NCI-H1417 (cell line): ENCODE data around the gene CTPS2.
A peak's percentile ranks its signal among the peaks of the same experiment; 100 is the strongest.

ENCODE experiments used
- DNase-seq, 3 experiments: peaks; one replicate each; lab custom pipeline; 2025; lab: John Stamatoyannopoulos, UW

CTPS2 gene

DNA sequence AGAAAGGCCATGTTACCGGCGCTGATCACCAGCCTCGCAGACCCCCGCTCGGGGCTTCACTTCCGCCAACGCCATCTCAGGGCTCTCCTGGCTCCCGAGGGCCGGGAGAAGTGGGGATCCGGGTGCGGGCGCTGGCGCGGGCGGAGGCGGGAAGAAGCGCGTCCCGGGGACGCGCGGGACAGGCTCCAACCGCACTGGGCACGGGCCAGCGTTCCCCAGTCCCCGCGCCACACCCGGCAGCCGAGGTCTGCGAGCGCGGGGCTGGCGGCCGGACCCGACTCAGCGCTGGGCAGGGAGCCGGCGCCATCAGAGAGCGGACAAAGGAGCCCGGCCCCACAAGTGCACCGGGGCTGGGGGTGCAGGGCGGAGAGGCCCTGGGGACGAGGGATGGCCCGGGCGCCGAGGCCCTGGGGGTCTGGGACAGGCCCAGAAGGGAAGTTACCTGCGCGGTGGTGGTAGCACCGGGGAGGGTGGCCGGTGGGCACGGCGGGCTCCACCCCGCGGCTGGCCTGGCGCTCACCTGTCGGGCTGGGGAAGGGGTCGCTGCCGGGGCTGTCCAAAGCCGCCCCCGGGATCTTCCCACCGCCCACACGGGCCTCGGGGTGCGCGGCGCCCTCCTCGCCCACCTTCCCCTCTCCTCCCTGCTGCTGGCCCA lies 449 bp downstream of the CTPS2 start:
- DNase-seq, result peak in 2 of 3 experiments; percentile 74 to 85

DNA sequence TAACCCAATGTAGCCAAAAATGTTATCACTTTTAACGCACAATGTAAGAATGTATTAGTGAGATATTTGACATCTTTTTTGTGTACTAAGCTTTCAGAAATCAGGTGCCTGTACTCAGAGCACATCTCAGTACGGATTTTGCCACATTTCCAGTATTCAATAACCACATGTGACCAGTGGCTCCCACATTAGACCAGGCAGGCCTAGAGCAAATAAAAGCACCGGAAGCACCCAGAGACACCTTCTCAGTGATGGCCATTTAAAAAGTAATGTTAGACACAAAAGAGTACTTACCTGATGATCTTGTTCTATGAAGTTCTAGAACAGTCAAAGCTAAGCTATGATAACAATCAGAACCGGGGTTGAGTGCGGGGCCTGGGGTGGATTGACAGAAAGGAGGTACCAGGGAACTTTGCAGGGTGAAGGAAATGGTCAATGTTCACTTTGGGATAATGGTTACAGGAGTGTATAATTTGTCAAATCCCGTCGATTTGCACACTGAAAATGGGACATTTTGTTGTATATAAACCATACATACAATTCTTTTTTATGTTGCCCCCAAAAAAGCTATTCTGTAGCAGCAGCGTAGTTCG lies 1.2 kb downstream of the CTPS2 start:
- peak in 1 of 3 experiments; percentile 53 for DNase-seq

DNA sequence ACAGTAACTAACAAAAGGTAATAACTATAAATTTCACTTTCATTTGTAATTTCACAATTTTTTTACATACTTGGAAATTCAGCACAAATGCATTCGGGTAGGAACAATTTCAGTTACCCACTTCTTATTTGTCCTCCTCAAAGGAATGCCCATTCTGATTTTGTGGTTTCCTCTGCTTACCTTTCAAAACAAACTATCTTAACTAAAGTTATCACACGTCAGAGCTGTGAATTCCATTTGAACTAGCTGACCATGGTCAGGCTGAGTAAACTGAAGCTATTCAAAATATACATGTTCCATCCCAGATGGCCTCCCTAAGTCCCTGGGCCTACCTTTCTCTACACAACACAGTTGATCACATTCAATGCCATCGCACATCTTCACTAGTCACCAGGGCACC lies 4.5 kb downstream of the CTPS2 start:
- DNase-seq, result no peak

DNA sequence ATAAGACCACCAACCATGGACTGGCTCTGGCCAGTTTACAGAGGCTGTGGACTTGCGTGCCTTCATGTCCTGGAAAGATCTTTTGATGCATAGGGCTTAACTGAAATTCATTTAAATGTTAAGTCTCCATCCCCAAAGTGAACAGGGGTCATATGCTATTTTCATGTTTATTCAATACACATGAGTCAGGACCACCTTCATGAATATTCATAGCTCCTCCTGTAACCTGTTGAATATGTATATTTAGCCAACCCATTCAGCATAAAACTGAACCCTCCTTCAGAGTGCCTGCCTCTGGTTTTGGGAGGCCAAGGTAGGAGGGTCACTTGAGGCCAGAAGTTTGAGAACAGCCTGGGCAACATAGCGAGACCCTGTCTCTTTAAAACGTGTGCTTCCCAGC lies 7.1 kb downstream of the CTPS2 start:
- no peak for DNase-seq

DNA sequence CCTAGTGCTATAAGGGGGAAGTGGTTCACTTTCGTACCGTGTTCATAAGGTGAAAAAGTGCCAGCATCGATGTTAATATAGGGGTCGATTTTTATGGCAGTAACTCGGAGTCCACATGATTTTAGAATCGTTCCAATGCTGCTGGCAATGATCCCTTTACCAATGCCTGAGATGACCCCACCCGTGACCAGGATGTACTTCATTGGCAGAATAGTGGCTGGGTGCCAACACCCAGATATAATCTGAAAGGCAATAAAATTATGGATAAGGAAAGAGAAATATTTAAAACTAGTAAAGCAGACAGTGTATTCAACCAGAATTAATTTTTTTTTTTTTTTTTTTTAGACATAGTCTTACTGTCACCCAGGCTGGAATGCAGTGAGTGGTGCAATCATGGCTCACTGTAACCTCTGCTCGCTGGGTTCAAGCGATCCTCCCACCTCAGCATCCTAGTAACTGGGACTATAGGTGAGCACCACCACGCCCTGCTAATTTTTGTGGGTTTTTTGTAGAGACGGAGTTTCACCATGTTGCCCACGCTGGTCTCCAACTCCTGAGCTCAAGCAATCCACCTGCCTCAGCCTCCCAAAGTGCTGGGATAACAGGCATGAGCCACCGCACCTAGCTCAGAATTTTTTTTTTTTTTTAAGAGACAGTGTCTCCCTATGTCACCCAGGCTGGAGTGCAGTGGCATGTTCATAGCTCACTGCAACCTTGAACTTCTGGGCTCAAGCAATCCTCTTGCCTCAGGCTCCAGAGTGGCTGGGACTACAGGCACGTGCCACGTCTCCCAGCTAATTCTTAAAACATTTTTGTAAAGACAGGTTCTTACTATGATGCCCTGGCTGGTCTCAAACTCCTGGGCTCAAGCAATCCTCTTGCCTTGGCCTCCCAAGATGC lies 9.5 kb downstream of the CTPS2 start:
- DNase-seq, result no peak

DNA sequence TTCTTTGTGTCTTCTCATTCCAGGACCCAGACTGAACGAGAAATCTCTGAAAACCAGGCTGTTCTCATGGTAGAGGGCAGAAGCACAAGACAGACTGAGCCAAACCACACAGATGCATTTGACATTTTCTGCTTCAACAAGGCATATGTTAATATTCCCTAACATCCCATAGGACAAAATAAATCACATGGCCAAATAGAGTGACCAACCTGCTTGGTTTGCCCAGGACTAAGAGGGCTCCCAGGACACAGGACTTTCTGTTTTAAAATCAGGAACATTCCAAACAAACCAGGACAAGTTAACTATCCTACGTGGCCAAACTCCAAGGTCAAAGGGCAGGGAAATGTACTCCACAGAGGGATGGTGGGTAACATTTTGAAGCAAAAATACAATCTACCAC lies 11.7 kb downstream of the CTPS2 start:
- no peak for DNase-seq

DNA sequence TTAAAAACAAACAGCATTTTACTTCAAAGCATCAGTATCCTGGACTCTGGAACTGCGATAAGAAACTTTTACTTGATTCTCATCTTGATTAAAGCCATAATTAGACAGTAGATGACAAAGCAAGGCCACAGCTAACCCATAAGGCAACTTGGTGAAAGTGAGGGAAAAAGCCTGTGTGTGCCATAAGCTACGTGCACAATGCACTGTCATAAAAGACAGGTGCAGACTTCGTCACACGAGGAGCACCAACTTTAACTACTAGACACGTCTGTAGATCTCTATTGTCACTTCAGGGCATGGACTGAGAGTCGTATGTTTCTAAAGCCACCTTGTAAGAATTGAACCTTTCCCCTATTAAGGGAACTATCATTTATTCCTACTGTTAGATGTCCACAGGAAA lies 13.1 kb downstream of the CTPS2 start:
- DNase-seq, result peak in 1 of 3 experiments; percentile 9

DNA sequence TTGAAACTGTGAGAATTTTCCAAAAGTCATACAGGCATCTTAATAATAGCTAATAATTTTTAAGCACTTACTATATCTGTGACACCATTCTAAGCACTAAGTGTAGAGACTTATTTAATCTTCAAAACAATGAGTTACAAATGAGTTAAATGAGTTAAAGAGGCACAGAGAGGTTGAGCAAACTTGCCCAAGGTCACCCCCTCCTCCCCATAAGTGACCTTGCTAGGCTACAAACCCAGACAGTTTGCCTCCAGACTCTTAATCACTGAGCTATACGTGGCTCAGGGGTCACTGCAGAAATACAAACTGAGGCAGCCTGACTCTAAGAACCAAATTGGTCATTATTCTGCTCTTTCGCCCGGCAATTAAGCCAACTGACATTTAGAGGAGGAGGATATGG lies 15.5 kb downstream of the CTPS2 start:
- no peak for DNase-seq

DNA sequence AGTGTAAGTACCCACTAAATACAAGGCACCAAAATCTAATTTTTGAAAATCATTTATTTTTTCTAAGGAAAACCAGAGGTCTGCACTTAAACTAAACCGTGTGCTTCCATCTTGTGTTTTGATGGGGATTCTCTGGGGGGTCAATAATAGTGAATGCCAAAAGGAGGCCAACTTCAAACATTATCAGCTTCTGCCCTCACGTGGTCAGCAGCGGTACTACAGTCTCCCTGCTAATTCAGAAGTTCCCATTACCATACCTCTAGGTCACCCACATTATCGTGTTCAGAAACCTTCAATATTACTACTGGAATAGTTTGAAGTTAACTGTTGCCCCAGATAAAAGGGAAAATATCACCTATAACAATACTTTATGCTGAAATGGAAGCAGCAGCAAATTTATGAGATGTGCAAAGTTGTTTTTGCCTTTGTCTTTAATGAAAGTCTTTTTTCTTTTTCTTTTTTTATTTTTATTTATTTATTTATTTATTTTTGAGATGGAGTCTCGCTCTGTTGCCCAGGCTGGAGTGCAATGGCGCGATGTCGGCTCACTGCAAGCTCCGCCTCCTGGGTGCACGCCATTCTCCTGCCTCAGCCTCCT lies 17.3 kb downstream of the CTPS2 start:
- peak; percentile 55 to 83 (median 64) for DNase-seq

DNA sequence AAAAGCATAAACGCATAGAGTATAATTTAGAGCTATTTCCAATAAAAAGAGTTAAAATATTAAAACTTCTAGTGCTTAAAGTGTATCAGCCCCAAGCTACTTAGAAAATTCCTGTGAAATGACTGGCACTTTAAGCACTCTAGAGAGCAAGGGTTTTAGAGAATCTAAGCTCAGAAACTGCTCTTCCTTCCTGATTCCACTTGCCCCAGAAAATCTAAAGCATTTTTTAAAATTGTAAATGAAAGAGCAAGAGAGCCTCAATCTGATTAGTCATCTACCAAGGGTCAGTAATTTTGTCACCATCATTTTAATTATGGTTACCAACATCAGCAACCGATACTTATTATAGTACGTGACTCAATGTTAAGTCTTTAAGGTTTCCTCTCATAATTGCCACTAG lies 25.0 kb downstream of the CTPS2 start:
- DNase-seq, result no peak

DNA sequence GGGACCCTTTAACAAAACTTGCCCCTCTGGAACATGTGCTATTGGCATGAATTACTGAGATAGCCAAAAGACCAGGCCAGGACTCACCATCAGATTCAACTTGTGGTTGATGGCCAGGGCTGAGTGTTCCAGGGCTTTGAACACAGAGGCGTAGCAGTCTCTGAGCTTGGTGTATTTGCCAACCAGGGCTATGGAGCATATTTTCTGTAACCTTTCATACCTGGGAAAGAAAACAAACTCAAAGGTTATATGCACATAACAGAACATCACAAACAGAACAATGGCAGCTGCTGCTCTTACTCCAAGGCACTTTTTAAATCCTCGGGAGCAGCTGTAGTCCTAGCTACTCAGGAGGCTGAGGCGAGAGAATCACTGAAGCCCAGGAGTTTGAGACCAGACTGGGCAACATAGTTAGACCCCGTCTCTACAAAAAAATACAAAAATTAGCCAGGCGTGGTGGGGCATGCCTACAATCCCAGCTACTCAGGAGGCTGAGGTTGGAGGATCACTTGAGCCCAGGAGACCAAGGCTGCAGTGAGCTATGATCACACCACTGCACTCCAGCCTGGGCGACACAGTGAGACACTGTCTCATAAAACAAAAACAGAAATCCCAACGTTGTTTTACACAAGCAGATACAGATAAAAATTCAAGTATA lies 29.3 kb downstream of the CTPS2 start:
- DNase-seq, result no peak

DNA sequence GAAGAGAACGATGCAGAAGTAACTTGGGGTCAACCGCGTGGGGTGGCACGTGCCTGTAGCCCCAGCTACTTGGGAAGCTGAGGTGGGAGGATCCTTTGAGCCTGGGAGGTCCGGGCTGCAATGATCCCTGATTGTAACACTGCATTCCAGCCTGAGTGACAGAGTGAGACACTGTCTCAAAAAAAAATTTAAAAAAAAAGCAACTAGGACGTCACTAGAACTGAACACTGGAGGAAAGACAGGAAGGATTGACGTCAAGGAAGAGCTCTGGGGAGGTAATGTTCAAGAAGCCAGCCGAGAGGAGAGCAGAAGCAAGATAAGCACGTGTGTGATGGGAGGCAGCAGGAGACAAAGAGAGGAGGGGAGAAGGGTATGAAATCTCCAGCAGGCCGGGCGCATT lies 33.8 kb downstream of the CTPS2 start:
- no peak for DNase-seq

DNA sequence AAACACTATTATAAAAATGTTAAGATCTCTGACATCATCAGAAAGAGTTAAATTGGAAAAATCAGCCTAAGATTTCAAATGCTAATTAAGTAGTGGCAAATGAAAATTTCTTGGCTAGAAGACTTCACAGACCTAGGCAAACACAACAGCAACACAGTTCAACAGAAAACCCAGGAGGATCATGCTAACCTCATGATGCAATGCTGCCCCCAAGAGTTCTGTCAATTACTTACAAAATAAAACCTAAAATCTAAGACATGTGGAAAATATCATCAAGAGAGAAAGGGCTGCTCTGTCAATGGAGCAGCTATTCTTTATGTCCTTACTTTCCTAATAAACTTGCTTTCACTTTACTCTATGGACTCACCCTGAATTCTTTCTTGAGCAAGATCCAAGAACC lies 41.5 kb downstream of the CTPS2 start:
- DNase-seq, result peak in 2 of 3 experiments; percentile 40 to 79

DNA sequence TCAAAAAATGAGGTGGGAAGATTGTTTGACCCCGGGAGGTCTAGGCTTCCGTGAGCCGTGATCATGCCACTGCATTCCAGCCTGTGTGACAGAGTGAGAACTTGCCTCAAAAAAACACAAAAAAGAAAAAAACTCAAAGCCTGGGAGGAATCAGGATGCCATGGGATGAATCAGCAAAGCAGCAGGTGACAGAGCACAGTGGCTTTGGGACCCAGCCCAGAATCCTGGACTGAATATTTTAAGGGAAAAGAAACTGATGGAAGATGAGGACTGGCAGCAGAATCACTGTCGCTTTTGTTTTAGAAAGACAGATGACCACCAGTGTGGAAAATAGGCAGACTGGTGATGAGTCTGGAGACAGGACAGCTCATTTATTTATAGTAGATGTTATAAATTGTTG lies 45.9 kb downstream of the CTPS2 start:
- no peak for DNase-seq

DNA sequence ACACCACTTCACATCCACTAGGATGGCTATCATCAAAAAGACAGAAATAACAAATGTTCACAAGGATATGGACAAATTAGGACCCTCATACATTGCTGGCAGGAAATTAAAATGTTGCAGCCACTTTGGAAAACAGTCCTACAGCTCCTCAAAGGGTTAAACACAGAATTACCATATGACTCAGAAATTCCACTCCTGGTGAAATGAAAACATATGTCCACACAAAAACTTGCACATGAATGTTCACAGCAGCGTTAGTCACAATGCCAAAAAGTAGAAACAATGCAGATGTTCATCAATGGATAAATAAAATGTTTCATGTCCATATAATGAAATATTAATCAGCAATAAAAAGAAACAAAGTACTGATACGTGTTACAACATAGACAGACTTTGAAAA lies 47.4 kb downstream of the CTPS2 start:
- DNase-seq, result no peak

DNA sequence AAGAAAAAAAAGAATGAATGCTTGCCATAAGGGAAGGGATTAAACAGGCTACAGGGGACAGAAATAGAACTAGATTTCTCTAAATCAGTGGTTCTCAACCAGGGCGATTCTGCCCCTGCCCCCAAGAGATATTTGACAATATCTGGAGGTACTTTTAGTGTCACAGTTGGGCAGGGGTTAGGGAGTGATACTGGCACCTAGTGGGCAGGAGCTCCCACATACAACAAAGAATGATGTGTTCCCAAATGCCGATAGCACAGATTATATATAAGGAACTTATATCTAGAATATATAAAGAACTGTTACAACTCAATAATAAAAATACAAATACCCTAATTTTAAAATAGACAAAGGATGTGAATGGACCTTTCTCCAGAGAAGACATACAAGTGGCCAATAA lies 47.8 kb downstream of the CTPS2 start:
- DNase-seq, result peak in 1 of 3 experiments; percentile 18

DNA sequence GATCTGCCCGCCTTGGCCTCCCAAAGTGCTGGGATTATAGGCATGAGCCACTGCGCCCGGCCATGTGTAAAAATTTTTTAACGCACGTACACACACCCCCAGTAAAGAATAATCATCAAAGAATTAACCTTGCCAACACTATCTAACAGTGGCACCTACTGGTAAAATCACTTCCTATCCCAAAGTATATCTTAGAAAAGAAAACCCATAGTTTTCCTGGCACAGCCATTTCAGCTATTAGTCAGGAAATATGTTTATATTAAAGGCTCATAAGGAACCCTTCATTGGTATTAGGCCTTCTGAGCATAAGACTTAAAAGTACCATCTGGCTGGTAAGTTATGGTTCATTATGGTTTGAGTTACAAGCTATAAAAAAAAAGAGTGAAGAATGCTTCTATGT lies 48.4 kb downstream of the CTPS2 start:
- DNase-seq, result peak in 1 of 3 experiments; percentile 19

DNA sequence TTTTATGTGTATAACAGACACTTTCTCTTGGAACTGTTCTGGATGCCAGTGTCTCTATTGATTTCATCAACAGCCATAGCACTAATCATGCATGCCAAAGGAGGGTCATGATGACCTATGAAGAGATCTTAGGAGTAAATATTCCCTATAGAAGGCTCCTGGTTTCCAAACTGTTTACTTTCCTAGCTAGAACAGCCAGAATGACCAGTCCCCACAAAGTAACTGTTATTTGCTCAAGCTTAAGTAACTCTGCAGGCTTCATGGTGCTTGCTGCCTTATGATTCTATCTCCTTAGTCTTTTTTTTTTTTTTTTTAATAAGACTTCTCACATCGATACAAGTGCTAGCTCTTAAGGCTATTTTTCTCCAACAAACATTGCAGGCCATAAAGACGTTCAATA lies 50.1 kb downstream of the CTPS2 start:
- DNase-seq, result peak in 1 of 3 experiments; percentile 51

DNA sequence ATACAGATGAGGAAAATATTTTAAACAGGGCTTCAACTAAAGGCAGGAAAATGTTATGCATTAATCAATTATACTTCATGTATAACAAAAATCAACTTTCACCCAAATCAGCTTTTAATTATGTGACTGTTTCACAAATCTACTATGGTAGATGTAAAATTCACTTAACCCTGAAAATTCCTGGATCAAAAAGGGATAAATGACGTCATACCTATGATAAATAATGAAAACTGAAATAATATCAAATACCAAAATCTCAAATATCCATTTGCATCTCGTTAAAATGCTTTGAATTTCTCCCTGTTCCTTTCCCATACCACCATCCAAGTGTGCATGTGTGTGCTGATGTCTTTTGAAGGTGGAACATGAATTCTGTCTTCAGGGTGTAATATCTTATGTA lies 51.0 kb downstream of the CTPS2 start:
- DNase-seq, result no peak

DNA sequence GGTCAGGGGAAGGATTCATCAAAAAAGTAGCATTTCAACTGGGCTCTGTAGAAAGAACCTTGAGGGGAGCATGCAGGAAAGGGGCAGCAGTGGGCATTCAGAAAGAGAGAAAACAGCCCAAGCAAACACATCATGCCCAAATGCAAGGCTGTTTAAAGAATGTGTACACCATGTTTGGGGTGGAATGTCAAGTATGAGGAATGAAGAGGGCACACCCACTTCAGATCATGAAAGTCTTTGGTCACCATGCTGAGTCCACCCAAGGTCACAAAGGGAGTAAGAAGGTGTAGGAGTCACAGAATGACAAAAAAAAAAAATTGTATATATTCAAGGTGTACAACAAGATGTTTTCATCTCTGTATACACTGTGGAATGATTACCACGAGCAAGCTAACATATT lies 53.1 kb downstream of the CTPS2 start:
- DNase-seq, result no peak

DNA sequence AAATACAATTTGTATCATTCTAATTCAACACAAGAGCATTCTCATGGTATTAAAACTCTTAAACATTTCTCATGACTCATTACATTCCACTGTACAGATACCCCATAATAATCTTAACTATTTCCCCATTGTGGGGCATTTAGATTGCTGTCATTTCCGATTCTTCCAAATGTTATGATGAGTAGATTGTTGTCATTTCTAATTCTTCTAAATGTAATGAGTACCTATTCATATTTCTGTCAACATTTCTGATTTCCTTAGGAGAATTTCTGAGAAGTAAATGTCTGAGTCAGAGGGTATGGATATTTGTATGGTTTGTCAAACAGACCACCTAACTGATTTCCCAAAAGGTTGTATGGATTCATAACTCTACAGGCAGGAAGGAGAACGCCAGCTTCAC lies 54.2 kb downstream of the CTPS2 start:
- DNase-seq, result no peak

DNA sequence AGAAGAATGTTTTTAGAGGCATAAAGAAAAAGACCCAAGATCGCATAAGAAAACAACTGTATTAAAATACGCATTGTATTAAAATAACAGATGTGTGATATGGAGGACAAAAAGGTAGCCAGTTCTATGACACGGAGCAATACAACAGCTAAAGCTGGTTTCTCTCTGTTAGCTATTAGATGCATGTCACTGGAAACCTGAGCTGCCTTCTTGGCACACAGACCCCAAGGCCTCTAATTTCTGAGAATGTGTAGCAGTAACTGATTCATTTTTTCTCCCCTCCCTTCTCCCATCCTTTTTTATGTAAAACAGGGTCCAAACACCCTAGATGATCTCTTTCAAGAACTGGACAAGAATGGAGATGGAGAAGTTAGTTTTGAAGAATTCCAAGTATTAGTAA lies 58.4 kb downstream of the CTPS2 start:
- no peak for DNase-seq
